ENCODE data around the gene NHLRC4. TPM values are rescaled to one million over a fixed set of nuclear protein-coding genes. Genes with fewer than 3 reads are reported as not detected.

NHLRC4 gene
- polyA plus RNA-seq, 3 donors: 0.29 to 0.57 (median 0.36) TPM

- peaks cover 10 to 32% of the 10 kb centered on the region in 2 donors for H3K36me3 ChIP-seq (replicated peaks in 1 of 2; ENCODE audit: control insufficient read depth in 1 of 2, insufficient read depth in 2 of 2, low read length in 2 of 2)
- H3K4me1 Mint-ChIP-seq: peaks cover 30% of the 10 kb centered on the region
- no peak overlapping the region for H2AFZ ChIP-seq (ENCODE audit: insufficient read depth, low read depth, low read length, poor library complexity, severe bottlenecking)
- H3K9me3 ChIP-seq (replicated peaks in 1 of 2; ENCODE audit: control insufficient read depth in 1 of 2, insufficient read depth in 1 of 2, low read length in 2 of 2): no peaks in the 10 kb centered on the region
- intact Hi-C loops (cut with micrococcal nuclease): no loop called here
- no peak overlapping the region for H3K4me2 ChIP-seq (replicated peaks; ENCODE audit: extremely low read depth, low read length, poor library complexity, severe bottlenecking)
- DNase-seq: no peak
- WGBS (ENCODE audit: insufficient coverage): 98% methylated on average over 35 of the region's 43 CpGs
- H3K27ac ChIP-seq (ENCODE audit: low read depth in 1 of 2, low read length in 2 of 2): no peak overlapping the region
- peak overlapping the region in 1 of 7 donors; percentile 36 for H3K27ac Mint-ChIP-seq
- peaks cover 94% of the 10 kb centered on the region for H3K79me2 ChIP-seq (ENCODE audit: insufficient read depth, low read length)
- no peak overlapping the region for H3K9ac ChIP-seq (ENCODE audit: insufficient read depth, low read length, poor library complexity, severe bottlenecking)
- no peaks in the 10 kb centered on the region for H3K27me3 ChIP-seq (ENCODE audit: control insufficient read depth in 2 of 2, insufficient read depth in 2 of 2, low read length in 2 of 2)
- peaks cover 91% of the 10 kb centered on the region for H4K20me1 ChIP-seq (ENCODE audit: insufficient read depth, low read length)
- H3K4me3 ChIP-seq (replicated peaks in 1 of 3; ENCODE audit: low read depth in 2 of 3, low read length in 3 of 3): no peak overlapping the region
- H3K4me3 Mint-ChIP-seq: no peak overlapping the region
- H3K9me3 Mint-ChIP-seq: peaks cover 0 to 5% (median 0%) of the 10 kb centered on the region in 7 donors
- TF ChIP-seq, protein P1, sequence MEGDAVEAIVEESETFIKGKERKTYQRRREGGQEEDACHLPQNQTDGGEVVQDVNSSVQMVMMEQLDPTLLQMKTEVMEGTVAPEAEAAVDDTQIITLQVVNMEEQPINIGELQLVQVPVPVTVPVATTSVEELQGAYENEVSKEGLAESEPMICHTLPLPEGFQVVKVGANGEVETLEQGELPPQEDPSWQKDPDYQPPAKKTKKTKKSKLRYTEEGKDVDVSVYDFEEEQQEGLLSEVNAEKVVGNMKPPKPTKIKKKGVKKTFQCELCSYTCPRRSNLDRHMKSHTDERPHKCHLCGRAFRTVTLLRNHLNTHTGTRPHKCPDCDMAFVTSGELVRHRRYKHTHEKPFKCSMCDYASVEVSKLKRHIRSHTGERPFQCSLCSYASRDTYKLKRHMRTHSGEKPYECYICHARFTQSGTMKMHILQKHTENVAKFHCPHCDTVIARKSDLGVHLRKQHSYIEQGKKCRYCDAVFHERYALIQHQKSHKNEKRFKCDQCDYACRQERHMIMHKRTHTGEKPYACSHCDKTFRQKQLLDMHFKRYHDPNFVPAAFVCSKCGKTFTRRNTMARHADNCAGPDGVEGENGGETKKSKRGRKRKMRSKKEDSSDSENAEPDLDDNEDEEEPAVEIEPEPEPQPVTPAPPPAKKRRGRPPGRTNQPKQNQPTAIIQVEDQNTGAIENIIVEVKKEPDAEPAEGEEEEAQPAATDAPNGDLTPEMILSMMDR (IDR thresholded peaks at IDR 0.05): no peak
- peaks cover 24 to 29% of the 10 kb centered on the region in 2 donors for H3K4me1 ChIP-seq (ENCODE audit: control insufficient read depth in 1 of 2, insufficient read depth in 2 of 2, low read length in 2 of 2)
- H3K36me3 Mint-ChIP-seq: peaks cover 25 to 58% of the 10 kb centered on the region in 2 donors
- peaks cover 0 to 2% (median 1%) of the 10 kb centered on the region in 3 donors for H3K27me3 Mint-ChIP-seq (ENCODE audit: low read depth in 3 of 3)
Observed at GRCh38 chr16:598823-599739, 32.3 kb downstream of the NHLRC4 start.

DNA sequence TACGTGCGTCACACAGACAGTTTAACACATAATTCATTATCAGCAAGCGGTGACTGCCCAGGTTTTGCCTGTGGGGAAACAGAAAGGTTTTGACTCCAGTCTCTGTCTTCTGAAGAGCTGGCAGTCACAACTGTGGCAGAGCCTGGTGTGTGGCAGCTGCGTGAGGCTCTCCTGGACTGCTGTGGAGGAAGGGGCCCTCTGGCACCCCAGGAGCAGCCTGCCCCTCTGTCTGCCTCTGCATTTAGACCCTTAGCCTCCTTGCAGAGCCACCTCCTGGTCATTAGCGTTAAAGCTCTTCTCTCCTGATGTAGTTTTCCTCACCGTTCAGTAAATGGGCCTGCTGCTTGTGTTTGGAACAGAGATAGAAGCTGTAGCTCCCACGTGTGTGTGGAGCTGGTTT is 34.0 kb downstream of the NHLRC4 start:
- H3K4me1 Mint-ChIP-seq: peaks cover 16% of the 10 kb centered on the region
- Histone ChIP-seq H4K20me1 (ENCODE audit: insufficient read depth, low read length) (peaks cover 91% of the 10 kb centered on the region), H3K79me2 (ENCODE audit: insufficient read depth, low read length) (peaks cover 94% of the 10 kb centered on the region), H3K27ac (ENCODE audit: low read depth in 1 of 2, low read length in 2 of 2) (no peak overlapping the region), H3K4me3 (replicated peaks in 1 of 3; ENCODE audit: low read depth in 2 of 3, low read length in 3 of 3) (no peak overlapping the region), H3K27me3 (ENCODE audit: control insufficient read depth in 2 of 2, insufficient read depth in 2 of 2, low read length in 2 of 2) (no peaks in the 10 kb centered on the region), H3K9ac (ENCODE audit: insufficient read depth, low read length, poor library complexity, severe bottlenecking) (no peak overlapping the region), H3K36me3 (replicated peaks in 1 of 2; ENCODE audit: control insufficient read depth in 1 of 2, insufficient read depth in 2 of 2, low read length in 2 of 2) (peaks cover 10 to 32% of the 10 kb centered on the region in 2 donors), H2AFZ (ENCODE audit: insufficient read depth, low read depth, low read length, poor library complexity, severe bottlenecking) (no peak overlapping the region), H3K4me2 (replicated peaks; ENCODE audit: extremely low read depth, low read length, poor library complexity, severe bottlenecking) (no peak overlapping the region), H3K4me1 (ENCODE audit: control insufficient read depth in 1 of 2, insufficient read depth in 2 of 2, low read length in 2 of 2) (peaks cover 11 to 13% of the 10 kb centered on the region in 2 donors), H3K9me3 (replicated peaks in 1 of 2; ENCODE audit: control insufficient read depth in 1 of 2, insufficient read depth in 1 of 2, low read length in 2 of 2) (peaks cover 0 to 9% of the 10 kb centered on the region in 2 donors)
- H3K36me3 Mint-ChIP-seq: peaks cover 26 to 58% of the 10 kb centered on the region in 2 donors
- WGBS (ENCODE audit: insufficient coverage): 65% methylated on average over 4 of the region's 7 CpGs
- peak in 1 of 3 donors; percentile 3 for DNase-seq
- peaks cover 0 to 1% (median 0%) of the 10 kb centered on the region in 3 donors for H3K27me3 Mint-ChIP-seq (ENCODE audit: low read depth in 3 of 3)
- no peak overlapping the region for H3K4me3 Mint-ChIP-seq
- H3K27ac Mint-ChIP-seq: peak overlapping the region in 2 of 7 donors; percentile 11 to 51
- H3K9me3 Mint-ChIP-seq: peaks cover 0 to 14% (median 8%) of the 10 kb centered on the region in 7 donors
- TF ChIP-seq, protein P1 (IDR thresholded peaks at IDR 0.05): no peak
- intact Hi-C loops (cut with micrococcal nuclease): no loop called here

Data from CD14-positive monocyte (primary cell).